HepG2 (cell line): Measurements from ENCODE around the gene NTM. TPM values are rescaled to one million over a fixed set of nuclear protein-coding genes. Genes with fewer than 3 reads are reported as not detected.

Experiments
- ATAC-seq: fragments of 200-7000 bp; cut with Tn5 transposase; 3 replicates; pipeline ENCODE4 v1.9.1; 2020; ENCODE audit warnings: mild to moderate bottlenecking, moderate library complexity
- BruUV-seq: library from RNA; stranded (reverse); fragments of 400-500 nt; replicated peaks from 2 replicates; lab custom pipeline; 2021; lab: Mats Ljungman, UMichigan
- CTCF ChIA-PET: fragments of 300-600 bp; formaldehyde crosslinking; extraction: SDS; loops from one replicate; lab custom pipeline; 2021; ENCODE audit warnings: low total read pairs, inconsistent platforms, low intra/inter-chr PET ratio; lab: Yijun Ruan, JAX
- POLR2A ChIA-PET: fragments of 350-600 bp; sonication (Branson Sonifier 250); formaldehyde crosslinking; loops from one replicate; lab custom pipeline; 2020; ENCODE audit warnings: antibody characterized with exemption, inconsistent platforms; lab: Yijun Ruan, JAX
- DNase-seq: peaks from one replicate; pipeline ENCODE4 v3.0.0-alpha.2; 2015; ENCODE audit warnings: low spot score
- FAIRE-seq: peaks from 3 replicates; lab custom pipeline; 2011; peaks lifted over from hg19 to GRCh38; lab: Jason Lieb, UNC
- H2AFZ ChIP-seq: one replicate; pipeline ENCODE4 v1.6.1; 2011; ENCODE audit warnings: low read length, inconsistent platforms
- H3K27ac ChIP-seq: fragments of 300-600 bp; 3 replicates; pipeline ENCODE4 v1.8.0; 2011; ENCODE audit warnings: mixed run types, mild to moderate bottlenecking, mixed read lengths, low read length, inconsistent platforms; ENCODE audit not compliant: insufficient read depth; ENCODE audit errors: extremely low read length
- H3K27me3 ChIP-seq, 2 experiments: fragments of 200-600 bp in 1 of 2; 2 replicates in 1 of 2; 3 replicates in 1 of 2; pipeline versions ENCODE4 v1.6.0 to v1.8.0; 2011; ENCODE audit warnings: low read length in 2 of 2, mild to moderate bottlenecking in 2 of 2, moderate library complexity in 2 of 2, inconsistent platforms in 1 of 2; ENCODE audit not compliant: insufficient read depth in 2 of 2, control insufficient read depth in 1 of 2
- H3K36me3 ChIP-seq, 2 experiments: fragments of 200-600 bp in 1 of 2; replicated peaks in 1 of 2; 2 replicates in 1 of 2; 3 replicates in 1 of 2; pipeline versions ENCODE4 v1.5.1 to v1.8.0; 2011; ENCODE audit warnings: low read length in 2 of 2, inconsistent platforms in 1 of 2; ENCODE audit not compliant: insufficient read depth in 2 of 2, control insufficient read depth in 1 of 2
- H3K4me1 ChIP-seq: 2 replicates; pipeline ENCODE4 v1.5.1; 2012; ENCODE audit warnings: low read length, inconsistent platforms; ENCODE audit not compliant: insufficient read depth
- H3K4me2 ChIP-seq: 2 replicates; pipeline ENCODE4 v1.6.0; 2011; ENCODE audit warnings: low read depth, low read length, inconsistent platforms
- H3K4me3 ChIP-seq, 3 experiments: fragments of 200-600 bp in 1 of 3; sonication (generic), shearing (Covaris generic) in 1 of 3; replicated peaks in 1 of 3; 2 replicates each; pipeline ENCODE4 v1.5.1; 2011 to 2016; ENCODE audit warnings: low read length in 3 of 3, inconsistent platforms in 2 of 3, low read depth in 2 of 3, mild to moderate bottlenecking in 2 of 3, control low read depth in 1 of 3, mixed read lengths in 1 of 3; ENCODE audit not compliant: insufficient read depth in 1 of 3
- H3K79me2 ChIP-seq: one replicate; pipeline ENCODE4 v1.6.1; 2011; ENCODE audit warnings: low read length, inconsistent platforms; ENCODE audit not compliant: insufficient read depth
- H3K9ac ChIP-seq: 2 replicates; pipeline ENCODE4 v1.6.0; 2011; ENCODE audit warnings: mild to moderate bottlenecking, low read depth, low read length, inconsistent platforms; ENCODE audit not compliant: insufficient read depth
- H3K9me3 ChIP-seq: 2 replicates; pipeline ENCODE4 v1.5.1; 2012; ENCODE audit warnings: mild to moderate bottlenecking, low read length
- H4K20me1 ChIP-seq: 2 replicates; pipeline ENCODE4 v1.6.0; 2011; ENCODE audit warnings: inconsistent platforms, mild to moderate bottlenecking, low read length, moderate library complexity; ENCODE audit not compliant: insufficient read depth
- CAMTA2 ChIP-seq: sonication (generic); formaldehyde crosslinking; IDR thresholded peaks from 2 replicates; pipeline ENCODE4 v1.4.0; 2020; ENCODE audit warnings: mild to moderate bottlenecking, missing genetic modification reagents, borderline replicate concordance
- CENPBD1 ChIP-seq: sonication (generic); formaldehyde crosslinking; IDR thresholded peaks from 2 replicates; pipeline ENCODE4 v1.8.0; 2022; ENCODE audit warnings: missing genetic modification reagents, low read depth, mild to moderate bottlenecking, borderline replicate concordance
- DMAP1 ChIP-seq: IDR thresholded peaks from 2 replicates; pipeline ENCODE4 v1.6.1; 2016
- GATAD1 ChIP-seq: IDR thresholded peaks from 2 replicates; pipeline ENCODE4 v1.6.1; 2016; ENCODE audit warnings: missing genetic modification reagents, missing compliant biosample characterization
- KDM5A ChIP-seq: fragments of 200-600 bp; sonication (generic); IDR thresholded peaks from 2 replicates; pipeline ENCODE4 v1.7.0; 2018; ENCODE audit warnings: antibody characterized with exemption, mild to moderate bottlenecking, low read length, borderline replicate concordance
- KLF13 ChIP-seq: sonication (generic); formaldehyde crosslinking; IDR thresholded peaks from 2 replicates; pipeline ENCODE4 v1.4.0; 2020; ENCODE audit warnings: mild to moderate bottlenecking, missing genetic modification reagents
- NFATC3 ChIP-seq: sonication (generic); formaldehyde crosslinking; IDR thresholded peaks from 2 replicates; pipeline ENCODE4 v1.5.1; 2020; ENCODE audit warnings: mild to moderate bottlenecking, missing genetic modification reagents
- NR2C2 ChIP-seq: sonication (generic); formaldehyde crosslinking; IDR thresholded peaks from 2 replicates; pipeline ENCODE4 v1.4.0; 2020; ENCODE audit warnings: missing genetic modification reagents, mild to moderate bottlenecking, moderate library complexity, borderline replicate concordance
- POLR2AphosphoS5 ChIP-seq: IDR thresholded peaks from 2 replicates; pipeline ENCODE4 v1.6.1; 2012; ENCODE audit warnings: low read depth, low read length
- RFXANK ChIP-seq: IDR thresholded peaks from 2 replicates; pipeline ENCODE4 v1.6.1; 2016
- SP1 ChIP-seq, 2 experiments: fragments of 450-650 bp in 1 of 2; sonication (generic) in 1 of 2; formaldehyde crosslinking in 1 of 2; IDR thresholded peaks; 2 replicates each; pipeline versions ENCODE4 v1.4.0 to v1.6.1; 2016 to 2020; ENCODE audit warnings: missing genetic modification reagents in 1 of 2
- SRY ChIP-seq: sonication (generic); formaldehyde crosslinking; IDR thresholded peaks from 2 replicates; pipeline ENCODE4 v1.8.0; 2022; ENCODE audit warnings: mild to moderate bottlenecking, missing genetic modification reagents
- TARDBP ChIP-seq: sonication (generic); formaldehyde crosslinking; IDR thresholded peaks from 2 replicates; pipeline ENCODE4 v1.8.0; 2022; ENCODE audit warnings: mild to moderate bottlenecking, missing genetic modification reagents
- ZBTB20 ChIP-seq: sonication (generic); formaldehyde crosslinking; IDR thresholded peaks from 2 replicates; pipeline ENCODE4 v1.8.1; 2023; ENCODE audit warnings: missing genetic modification reagents, low read depth, mild to moderate bottlenecking, borderline replicate concordance
- ZFP36L1 ChIP-seq: sonication (generic); formaldehyde crosslinking; IDR thresholded peaks from 2 replicates; pipeline ENCODE4 v1.8.0; 2022; ENCODE audit warnings: mild to moderate bottlenecking, missing genetic modification reagents, moderate library complexity
- ZFYVE20 ChIP-seq: sonication (generic); formaldehyde crosslinking; IDR thresholded peaks from 2 replicates; pipeline ENCODE4 v1.8.0; 2023; ENCODE audit warnings: low read depth, mild to moderate bottlenecking, moderate library complexity, missing genetic modification reagents, borderline replicate concordance
- ZNF350 ChIP-seq: sonication (generic); formaldehyde crosslinking; IDR thresholded peaks from 2 replicates; pipeline ENCODE4 v1.4.0; 2020; ENCODE audit warnings: mild to moderate bottlenecking, low read depth, missing genetic modification reagents, borderline replicate concordance
- ZNF501 ChIP-seq: sonication (generic); formaldehyde crosslinking; IDR thresholded peaks from 2 replicates; pipeline ENCODE4 v1.5.1; 2020; ENCODE audit warnings: mild to moderate bottlenecking, moderate library complexity, missing genetic modification reagents
- ZNF567 ChIP-seq: sonication (generic); formaldehyde crosslinking; IDR thresholded peaks from 2 replicates; pipeline ENCODE4 v1.8.1; 2023; ENCODE audit warnings: mild to moderate bottlenecking, missing genetic modification reagents, borderline replicate concordance
- WGBS: methylation state at CpG from one replicate; pipeline ENCODE4 v1.1.6; 2017; ENCODE audit warnings: low lambda C conversion rate; 5-methylcytosine and 5-hydroxymethylcytosine counted together
- in situ Hi-C: cut with HindIII; loops from 2 replicates; pipeline ENCODE4 v1.10.0; 2017; ENCODE audit warnings: low pct_unique_long_range_greater_than_20kb; ENCODE audit not compliant: extremely low pct_ligation_motif_present
- intact Hi-C: fragments of 100-400 bp; cut with micrococcal nuclease; formaldehyde crosslinking; loops from one replicate; pipeline ENCODE4 v1.10.0; 2022; ENCODE audit not compliant: unreplicated experiment
- polyA plus RNA-seq, 8 experiments: library from polyadenylated mRNA; depleted of rRNA in 3 of 8; stranded (reverse) in 7 of 8; unstranded in 1 of 8; fragments of >200 nt; fragmentation: Illumina TruSeq in 4 of 8; extraction: Trizol in 4 of 8; gene quantifications; 2 replicates each; pipeline versions ENCODE4 v1.2.1 to v1.2.3, GENCODE V29; 2011 to 2016; ENCODE audit warnings: low read depth in 4 of 8, missing spikeins in 1 of 8, mixed read lengths in 1 of 8; ENCODE audit not compliant: insufficient read depth in 1 of 8
- total RNA-seq, 5 experiments: library from RNA; depleted of rRNA; stranded (reverse); fragments of >200 nt; fragmentation: Illumina TruSeq; extraction: Trizol; gene quantifications; 2 replicates each; pipeline ENCODE4 v1.2.3, GENCODE V29; 2016; ENCODE audit warnings: low read depth in 1 of 5

Gene NTM
- total and polyA plus RNA-seq, 2 of the 13 experiments (the other 11 are each of a cell fraction or from before 2014, with no cell fraction given): not detected

- Histone ChIP-seq H3K4me2 (no peak overlapping the region), H3K4me1 (no peaks in the 10 kb centered on the region), H3K36me3 (no peaks in the 10 kb centered on the region), H2AFZ (no peak overlapping the region), H3K9ac (no peak overlapping the region), H4K20me1 (no peaks in the 10 kb centered on the region), H3K4me3 (no peak overlapping the region), H3K9me3 (no peaks in the 10 kb centered on the region), H3K27me3 (no peaks in the 10 kb centered on the region), H3K79me2 (no peaks in the 10 kb centered on the region), H3K27ac (no peak overlapping the region)
- TF ChIP-seq ZNF567 (CRISPR knock-in tag) (no peak), SRY (CRISPR knock-in tag) (no peak)
- FAIRE-seq (no peak), DNase-seq (no peak), ATAC-seq (no peak)
- in situ Hi-C loops (no loop called here), intact Hi-C loops (no loop called here)
- 15% methylated on average over 4 of the region's 4 CpGs for WGBS
- BruUV-seq: no TSS peak
- CTCF ChIA-PET: no interaction called here
- POLR2A ChIA-PET: no interaction called here
These were observed 461.7 kb downstream of the NTM start for GRCh38 chr11:131832079-131832478.

- Histone ChIP-seq H2AFZ (no peak overlapping the region), H3K9ac (no peak overlapping the region), H3K9me3 (no peaks in the 10 kb centered on the region), H3K4me1 (no peaks in the 10 kb centered on the region), H4K20me1 (no peaks in the 10 kb centered on the region), H3K27ac (no peak overlapping the region), H3K79me2 (no peaks in the 10 kb centered on the region), H3K27me3 (no peaks in the 10 kb centered on the region), H3K36me3 (no peaks in the 10 kb centered on the region), H3K4me3 (no peak overlapping the region), H3K4me2 (no peak overlapping the region)
- FAIRE-seq: no peak
- no peak for ATAC-seq
- TF ChIP-seq ZBTB20 (CRISPR knock-in tag) (no peak), ZFP36L1 (CRISPR knock-in tag) (no peak), POLR2AphosphoS5 (no peak), ZFYVE20 (CRISPR knock-in tag) (no peak), TARDBP (CRISPR knock-in tag) (no peak), RFXANK (CRISPR knock-in tag) (no peak), DMAP1 (CRISPR knock-in tag) (no peak), SP1 (IDR thresholded peaks at IDR 0.05) (no peak), SP1 (CRISPR knock-in tag; IDR thresholded peaks at IDR 0.05) (no peak), NR2C2 (CRISPR knock-in tag) (no peak), CAMTA2 (CRISPR knock-in tag) (no peak), ZNF350 (CRISPR knock-in tag) (no peak), CENPBD1 (no peak), ZNF501 (CRISPR knock-in tag) (no peak), GATAD1 (CRISPR knock-in tag) (no peak), KDM5A (no peak), NFATC3 (CRISPR knock-in tag) (no peak), KLF13 (CRISPR knock-in tag) (no peak)
- DNase-seq: no peak
- in situ Hi-C loops: no loop called here
- BruUV-seq: no TSS peak
- intact Hi-C loops: no loop called here
- ChIA-PET POLR2A (no interaction called here), CTCF (no interaction called here)
- 0% methylated on average over 2 of the region's 2 CpGs for WGBS
These were observed 463.0 kb downstream of the NTM start for GRCh38 chr11:131833366-131833765.
